K562 (cell line): ENCODE results near the gene IL1RAPL2. TPM values are rescaled to one million over a fixed set of nuclear protein-coding genes. Genes with fewer than 3 reads are reported as not detected.

ENCODE experiments used
- ATAC-seq: fragments of 200-7000 bp; cut with Tn5 transposase; 3 replicates; pipeline ENCODE4 v1.9.1; 2020; ENCODE audit warnings: moderate library complexity
- Bru-seq: library from RNA; stranded (reverse); fragments of 400-500 nt; gene quantifications from one replicate; lab custom pipeline; 2021; lab: Mats Ljungman, UMichigan
- BruChase-seq, 2 experiments: library from RNA; stranded (reverse); fragments of 400-500 nt; gene quantifications; one replicate each; lab custom pipeline; 2021; lab: Mats Ljungman, UMichigan
- BruUV-seq: library from RNA; stranded (reverse); fragments of 400-500 nt; replicated peaks from 2 replicates; lab custom pipeline; 2021; lab: Mats Ljungman, UMichigan
- CTCF ChIA-PET: fragments of 300-600 bp; formaldehyde crosslinking; extraction: SDS; loops from one replicate; lab custom pipeline; 2021; ENCODE audit warnings: low intra/inter-chr PET ratio; lab: Yijun Ruan, JAX
- POLR2A ChIA-PET: fragments of 300-600, 350-650 bp; sonication (Branson Sonifier 250); formaldehyde crosslinking; extraction: SDS; loops from one replicate; lab custom pipeline; 2021; ENCODE audit warnings: antibody characterized with exemption, inconsistent platforms; lab: Yijun Ruan, JAX
- DNase-seq, 4 experiments: peaks; one replicate each; pipeline versions ENCODE4 v3.0.0 to v3.0.0-alpha.2; 2011 to 2018; ENCODE audit warnings: low spot score in 3 of 4, mixed read lengths in 3 of 4; ENCODE audit errors: extremely low read depth in 1 of 4
- FAIRE-seq: peaks from 2 replicates; lab custom pipeline; 2011; peaks lifted over from hg19 to GRCh38; lab: Jason Lieb, UNC
- H2AFZ ChIP-seq: 2 replicates; pipeline ENCODE4 v1.6.0; 2011; ENCODE audit warnings: low read depth, low read length, control low read depth, inconsistent platforms
- H3K27ac ChIP-seq: fragments of 200-600 bp; 3 replicates; pipeline ENCODE4 v1.8.0; 2011; ENCODE audit warnings: low read depth, mild to moderate bottlenecking, control low read depth, inconsistent platforms, low read length, moderate library complexity, mixed read lengths; ENCODE audit errors: extremely low read depth
- H3K27me3 ChIP-seq, 2 experiments: fragments of 300-600 bp in 1 of 2; 2 replicates in 1 of 2; 3 replicates in 1 of 2; pipeline versions ENCODE4 v1.6.0 to v1.8.0; 2011; ENCODE audit warnings: inconsistent platforms in 2 of 2, low read length in 2 of 2, mild to moderate bottlenecking in 1 of 2, mixed read lengths in 1 of 2, moderate library complexity in 1 of 2; ENCODE audit not compliant: control insufficient read depth in 2 of 2, insufficient read depth in 2 of 2
- H3K36me3 ChIP-seq: fragments of 300-600 bp; 3 replicates; pipeline ENCODE4 v1.8.0; 2011; ENCODE audit warnings: mild to moderate bottlenecking, low read length, inconsistent platforms; ENCODE audit not compliant: control insufficient read depth, insufficient read depth
- H3K4me1 ChIP-seq, 2 experiments: fragments of 200-600 bp in 1 of 2; replicated peaks in 1 of 2; 2 replicates in 1 of 2; 3 replicates in 1 of 2; pipeline versions ENCODE4 v1.5.1 to v1.8.0; 2011; ENCODE audit warnings: inconsistent platforms in 2 of 2, low read length in 2 of 2, mild to moderate bottlenecking in 1 of 2, mixed read lengths in 1 of 2, moderate library complexity in 1 of 2; ENCODE audit not compliant: control insufficient read depth in 2 of 2, insufficient read depth in 2 of 2
- H3K4me2 ChIP-seq: 2 replicates; pipeline ENCODE4 v1.6.1; 2011; ENCODE audit warnings: low read length, control low read depth, inconsistent platforms, mixed read lengths; ENCODE audit not compliant: insufficient read depth
- H3K4me3 ChIP-seq: fragments of 200-600 bp; sonication (generic), shearing (Covaris generic); 2 replicates; pipeline ENCODE4 v1.5.1; 2016; ENCODE audit warnings: control low read depth, inconsistent platforms
- H3K79me2 ChIP-seq: fragments of 200-600 bp; 3 replicates; pipeline ENCODE4 v1.8.0; 2011; ENCODE audit warnings: low read length, inconsistent platforms; ENCODE audit not compliant: control insufficient read depth, insufficient read depth
- H3K9ac ChIP-seq, 2 experiments: 2 replicates each; pipeline versions ENCODE4 v1.6.0 to v1.6.1; 2011; ENCODE audit warnings: low read depth in 2 of 2, low read length in 2 of 2, control low read depth in 1 of 2, inconsistent platforms in 1 of 2, mild to moderate bottlenecking in 1 of 2, mixed read lengths in 1 of 2; ENCODE audit not compliant: insufficient read depth in 1 of 2
- H3K9me1 ChIP-seq: one replicate; pipeline ENCODE4 v1.6.0; 2011; ENCODE audit warnings: inconsistent platforms, mild to moderate bottlenecking, low read length, moderate library complexity; ENCODE audit not compliant: control insufficient read depth, insufficient read depth
- H3K9me3 ChIP-seq: replicated peaks from 2 replicates; pipeline ENCODE4 v1.5.1; 2011; ENCODE audit warnings: low read depth, low read length, inconsistent platforms; ENCODE audit not compliant: control insufficient read depth, insufficient read depth
- H4K20me1 ChIP-seq: replicated peaks from 2 replicates; pipeline ENCODE4 v1.6.1; 2011; ENCODE audit warnings: low read length, inconsistent platforms, mixed read lengths; ENCODE audit not compliant: control insufficient read depth, insufficient read depth
- CTCF ChIP-seq, 3 experiments: IDR thresholded peaks in 2 of 3; conservative IDR thresholded peaks in 1 of 3; 2 replicates each; pipeline ENCODE4 v1.5.1; 2011 to 2012; ENCODE audit warnings: low read length in 3 of 3, mild to moderate bottlenecking in 3 of 3, control low read depth in 2 of 3, improper control_type of control experiment in 1 of 3, inconsistent platforms in 1 of 3, low read depth in 1 of 3, mixed read lengths in 1 of 3, moderate library complexity in 1 of 3; ENCODE audit not compliant: insufficient read depth in 2 of 3
- ETV5 ChIP-seq: sonication (generic); formaldehyde crosslinking; IDR thresholded peaks from 2 replicates; pipeline ENCODE4 v1.4.0; 2020; ENCODE audit warnings: low read depth, mild to moderate bottlenecking, missing genetic modification reagents
- SMC3 ChIP-seq: conservative IDR thresholded peaks from 2 replicates; pipeline ENCODE4 v1.6.1; 2011; ENCODE audit warnings: low read depth, low read length, improper control_type of control experiment; ENCODE audit not compliant: insufficient read depth
- ZFP91 ChIP-seq: sonication (generic); formaldehyde crosslinking; IDR thresholded peaks from 2 replicates; pipeline ENCODE4 v1.8.0; 2022; ENCODE audit warnings: mild to moderate bottlenecking, missing genetic modification reagents
- ZNF384 ChIP-seq: IDR thresholded peaks from 2 replicates; pipeline ENCODE4 v1.6.1; 2012; ENCODE audit warnings: low read depth, low read length, improper control_type of control experiment
- WGBS: fragments of 100-300 bp; shearing (Covaris generic); methylation state at CpG from one replicate; pipeline ENCODE4 v1.1.6; 2016; ENCODE audit warnings: low coverage, mixed read lengths; ENCODE audit not compliant: insufficient coverage; ENCODE audit errors: missing lambda C conversion rate; 5-methylcytosine and 5-hydroxymethylcytosine counted together
- in situ Hi-C: fragments of 300-500 bp; cut with MboI; formaldehyde crosslinking; loops from 4 replicates; pipeline ENCODE4 v1.15.0; 2018; ENCODE audit warnings: inconsistent platforms, mixed read lengths
- intact Hi-C: fragments of 100-400 bp; cut with micrococcal nuclease; formaldehyde crosslinking; loops from 2 replicates; pipeline ENCODE4 v1.14.2; 2022
- long read RNA-seq, 3 experiments: library from polyadenylated mRNA in 2 of 3; library from RNA in 1 of 3; unstranded in 2 of 3; stranded (forward) in 1 of 3; transcript quantifications; one replicate each; pipeline ENCODE4 v2.0.0, GENCODE V29; 2019 to 2022
- polyA minus RNA-seq, 3 experiments: library from RNA; depleted of rRNA, polyadenylated mRNA; stranded (reverse); fragments of >200 nt; gene quantifications; 2 replicates each; pipeline ENCODE4 v1.2.3, GENCODE V29; 2011
- polyA plus RNA-seq, 8 experiments: library from polyadenylated mRNA; depleted of rRNA in 4 of 8; stranded (reverse) in 5 of 8; unstranded in 3 of 8; fragments of >200 nt; fragmentation: Nextera tagmentation in 2 of 8; fragmentation: Illumina TruSeq in 1 of 8; extraction: Ambion mirVana in 2 of 8; extraction: Trizol in 1 of 8; gene quantifications; 2 replicates each; pipeline versions ENCODE4 v1.2.1 to v1.2.3, GENCODE V29; 2011 to 2014; ENCODE audit warnings: inconsistent platforms in 1 of 8, missing spikeins in 1 of 8
- total RNA-seq, 7 experiments: library from RNA; depleted of rRNA in 6 of 7; stranded (reverse); fragments of >200 nt in 6 of 7; fragmentation: Illumina TruSeq in 2 of 7; extraction: Trizol in 2 of 7; gene quantifications; 2 replicates each; pipeline versions ENCODE4 v1.2.1 to v1.2.3, GENCODE V29; 2011 to 2021; ENCODE audit warnings: low replicate concordance in 1 of 7

The IL1RAPL2 gene
- not detected in 2 replicates for total RNA-seq (2011; cell fraction: chromatin; rRNA removed; ENCODE audit: low replicate concordance)
- total RNA-seq (2011; cell fraction: nucleolus; rRNA removed), result not detected in 2 replicates
- not detected in 2 replicates for total RNA-seq (2011; cell fraction: nucleoplasm; rRNA removed)
- total RNA-seq (2014; rRNA removed) (not detected in 2 replicates), total RNA-seq (2014; rRNA removed; fragmentation: Illumina TruSeq; extraction: Trizol) (not detected in 2 replicates), total RNA-seq (2015; rRNA removed; fragmentation: Illumina TruSeq; extraction: Trizol) (not detected in 2 replicates), total RNA-seq (2021) (not detected in 2 replicates), polyA plus RNA-seq (2011; rRNA removed) (not detected in 2 replicates), polyA plus RNA-seq (2014; fragmentation: Illumina TruSeq; extraction: Trizol) (not detected in 2 replicates), polyA plus RNA-seq (2014; fragmentation: Nextera tagmentation; extraction: Ambion mirVana) (not detected), polyA plus RNA-seq (2014; rRNA removed) (not detected in 2 replicates), polyA minus RNA-seq (2011; rRNA and poly(A)+ RNA removed) (not detected in 2 replicates), Bru-seq, nascent RNA (percentile 0 among the genes with signal in this experiment), BruChase-seq, experiment 1, labeled RNA remaining after a 2-hour chase (percentile 1 among the genes with signal in this experiment), BruChase-seq, experiment 2, labeled RNA remaining after a 6-hour chase (percentile 1 among the genes with signal in this experiment)
- not detected in 2 replicates for polyA plus RNA-seq (2011; cell fraction: cytosol; rRNA removed)
- not detected in 2 replicates for polyA plus RNA-seq (2011; cell fraction: nucleus; rRNA removed)
- not detected in 2 replicates for polyA plus RNA-seq (2012)
- not detected in 2 replicates for polyA minus RNA-seq (2011; cell fraction: cytosol; rRNA and poly(A)+ RNA removed)
- polyA minus RNA-seq (2011; cell fraction: nucleus; rRNA and poly(A)+ RNA removed), result not detected in 2 replicates
- long read RNA-seq, experiment 1, partial matches to known transcripts, result 0 of 1 reads
- long read RNA-seq, experiment 1, other reads (novel, unspliced or antisense), result 1 of 1 reads
- long read RNA-seq, experiment 2, result 0 reads
- long read RNA-seq, experiment 3, result 0 reads

- ATAC-seq, result peak; percentile 93
- no peak within 1 kb of the TSS for H2AFZ ChIP-seq
- no peaks in the 10 kb centered on the region for H3K4me1 ChIP-seq
- no peaks in the 10 kb centered on the region for H3K36me3 ChIP-seq
- POLR2A ChIA-PET, result interaction anchor here (0.5 kb wide), 1 partner anchor 1889 kb away, joined by 3 read pairs; no protein-coding TSS in a partner anchor
- H3K4me3 ChIP-seq, result no peak within 1 kb of the TSS
- no peaks in the 10 kb centered on the region for H3K9me1 ChIP-seq
- TF ChIP-seq ZFP91 (no peak), ZNF384 (peak; percentile 83), CTCF (IDR thresholded peaks at IDR 0.05 in 2 of 3, conservative IDR thresholded peaks at IDR 0.05 in 1 of 3; ENCODE audit: insufficient read depth in 2 of 3, low read depth in 1 of 3, low read length in 3 of 3) (peak; percentile 51 to 65 (median 62)), SMC3 (0 out of 2 replicates have a peak, but pooled peaks have one; percentile 27), ETV5 (CRISPR knock-in tag) (no peak)
- no peak for FAIRE-seq
- H3K9me3 ChIP-seq, result no peaks in the 10 kb centered on the region
- no peak within 1 kb of the TSS for H3K9ac ChIP-seq
- H3K79me2 ChIP-seq, result no peaks in the 10 kb centered on the region
- WGBS, result 1% methylated on average over 29 of the region's 48 CpGs
- BruUV-seq, result no TSS peak
- CTCF ChIA-PET, result no interaction called here
- H3K4me2 ChIP-seq, result no peak within 1 kb of the TSS
- in situ Hi-C loops (no loop called here), intact Hi-C loops (loop anchor here (5.0 kb wide), 1 partner anchor 356 kb away; no protein-coding TSS in a partner anchor)
- no peaks in the 10 kb centered on the region for H4K20me1 ChIP-seq
- peaks cover 0 to 27% of the 10 kb centered on the region in 2 experiments; a peak in 2 of 5 replicates for H3K27me3 ChIP-seq
- DNase-seq, result peak; percentile 23 to 49 (median 36)
- no peak within 1 kb of the TSS for H3K27ac ChIP-seq
These were observed at the start of gene IL1RAPL2 for GRCh38 chrX:104565791-104566680. Gene IL1RAPL2 (plus strand): TSS chrX:104566199.
